LHCN-M2 (cell line): ENCODE results near the gene POLR1A. TPM values are rescaled to one million over a fixed set of nuclear protein-coding genes. Genes with fewer than 3 reads are reported as not detected.

Source experiments
- DNase-seq: peaks from one replicate; pipeline ENCODE4 v3.0.0-alpha.2; 2012; ENCODE audit warnings: low read depth
- total RNA-seq: library from RNA; depleted of rRNA; stranded (reverse); fragments of >200 nt; gene quantifications from 2 replicates; pipeline ENCODE4 v1.2.3, GENCODE V29; 2014

POLR1A gene
- total RNA-seq, 1 experiment from 2014 or later = 26.7 TPM

DNA sequence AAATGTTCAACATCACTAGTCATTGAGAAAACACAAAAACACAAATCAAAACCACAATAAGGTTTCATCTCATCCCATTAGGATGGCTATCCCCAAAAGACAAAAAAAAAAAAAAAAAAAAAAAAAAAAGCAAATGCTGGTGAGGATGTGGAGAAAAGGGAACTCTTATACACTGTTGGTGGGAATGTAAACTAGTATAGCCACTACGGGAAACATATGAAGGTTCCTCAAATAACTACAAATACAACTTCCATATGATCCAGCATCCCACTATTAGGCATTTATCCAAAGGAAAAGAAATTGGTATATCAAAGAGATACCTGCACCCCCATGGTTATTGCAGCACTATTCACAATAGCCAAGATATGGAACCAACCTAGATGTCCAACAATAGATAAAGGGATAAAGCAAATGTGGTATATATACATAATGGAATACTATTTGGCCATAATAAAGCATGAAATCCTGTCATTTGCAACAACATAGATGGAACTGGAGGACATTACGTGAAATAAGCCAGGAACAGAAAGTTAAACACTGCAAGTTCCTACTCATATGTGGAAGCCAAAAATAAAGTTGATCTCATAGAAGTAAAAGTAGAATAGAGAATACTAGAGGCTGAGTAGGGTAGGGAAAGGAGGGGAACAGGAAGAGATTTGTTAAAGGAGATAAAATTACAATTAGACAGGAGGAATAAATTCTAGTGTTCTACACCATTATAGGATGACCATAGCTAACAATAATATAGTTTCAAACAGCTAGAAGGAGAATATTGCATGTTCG lies 8.4 kb downstream of the POLR1A start:
- DNase-seq = no peak

DNA sequence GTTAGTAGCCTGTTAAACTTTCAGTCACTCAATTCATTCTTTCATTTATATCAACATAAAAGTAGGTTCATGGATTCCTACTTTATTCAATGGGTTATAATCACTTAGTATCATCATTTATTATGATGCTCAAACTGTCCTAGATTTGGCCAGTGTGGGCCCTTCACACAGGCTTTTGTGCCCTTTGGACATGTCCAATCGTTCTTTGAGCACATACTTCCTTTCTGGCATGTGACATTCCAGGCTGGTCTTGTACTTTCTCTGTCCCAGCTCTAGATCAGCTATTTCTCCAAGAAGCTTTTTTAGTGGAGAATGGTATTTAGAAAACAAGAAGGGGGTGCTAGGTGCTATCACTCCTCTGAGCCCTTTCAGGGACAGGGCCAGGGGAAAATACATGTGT lies 11.5 kb downstream of the POLR1A start:
- DNase-seq = no peak

DNA sequence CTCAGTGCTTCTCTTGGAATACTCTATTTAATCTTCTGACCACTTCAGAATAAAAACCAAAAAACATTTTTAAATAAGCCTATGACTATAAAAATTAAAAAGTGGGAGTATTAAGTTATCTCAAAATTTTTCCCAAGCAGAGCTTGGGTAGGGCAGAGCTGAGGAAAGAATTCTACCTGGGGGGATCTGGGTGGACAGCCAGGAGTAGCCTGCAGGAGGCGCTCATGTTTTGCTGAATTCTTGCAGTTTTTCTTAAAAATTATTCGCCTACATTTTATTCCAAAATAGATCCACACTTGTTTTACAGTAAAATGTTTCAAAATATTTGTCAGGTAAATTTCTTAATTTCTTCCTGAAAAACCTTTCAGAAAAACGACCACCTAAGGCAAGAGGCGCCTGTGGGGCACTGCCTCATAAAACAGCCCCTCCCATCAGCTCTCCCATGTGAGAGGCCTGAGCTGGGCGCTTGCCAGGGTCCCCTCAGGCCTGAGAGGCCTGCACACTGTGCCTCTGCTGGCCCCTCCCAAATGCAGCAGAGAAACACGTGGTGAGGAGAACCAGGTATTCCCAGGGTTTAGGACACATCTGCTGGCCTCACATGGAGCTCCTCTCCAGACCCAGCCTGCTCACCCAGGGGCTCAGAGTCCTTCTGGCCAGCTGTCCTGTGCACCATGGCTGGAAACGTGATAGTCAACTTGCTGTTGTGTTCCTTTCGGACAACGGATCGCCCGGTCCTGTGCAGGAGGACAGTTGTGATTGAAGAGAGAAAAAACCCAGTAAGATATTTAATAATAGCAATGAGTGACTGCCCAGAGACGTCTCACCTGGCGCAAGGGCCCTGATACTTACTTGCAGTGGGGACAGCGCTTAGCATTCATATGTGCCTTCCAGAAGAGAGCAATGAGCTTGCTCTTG lies 17.5 kb downstream of the POLR1A start:
- no peak for DNase-seq

DNA sequence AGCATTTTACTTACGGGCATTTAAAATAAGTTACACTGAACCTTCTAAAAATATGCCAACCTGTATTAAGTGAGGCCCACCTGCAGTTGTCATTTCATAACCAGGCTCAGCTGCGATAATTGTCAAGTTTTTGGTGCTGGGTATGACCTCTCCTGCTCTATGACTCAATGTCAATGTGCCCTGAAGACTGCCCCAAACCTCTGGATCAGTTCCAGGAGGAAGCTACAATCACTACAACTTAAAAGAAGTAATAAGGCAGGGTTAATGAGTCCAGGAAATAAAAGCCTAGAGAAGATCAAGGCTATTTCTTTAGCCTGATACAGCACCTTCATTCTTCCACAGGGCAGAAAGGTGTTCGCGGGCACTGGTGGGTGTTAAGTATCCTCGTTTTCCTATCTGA lies 22.9 kb downstream of the POLR1A start:
- no peak for DNase-seq

DNA sequence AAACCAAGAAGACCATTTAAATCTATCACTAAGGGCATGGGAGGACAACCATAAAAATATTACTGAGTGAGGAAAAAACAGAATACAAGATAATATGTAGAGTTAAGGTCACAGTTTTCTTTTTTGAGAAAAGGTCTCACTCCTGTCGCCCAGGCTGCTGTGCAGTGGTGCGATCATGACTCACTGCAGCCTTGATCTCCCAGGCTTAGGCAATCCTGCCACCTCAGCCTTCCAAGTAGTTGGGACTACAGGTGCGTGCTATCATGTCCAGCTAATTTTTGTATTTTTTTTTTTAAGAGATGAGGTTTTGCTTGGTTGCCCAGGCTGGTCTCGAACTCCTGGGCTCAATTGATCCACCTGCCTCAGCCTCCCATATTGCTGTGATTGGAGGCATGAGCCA lies 24.0 kb downstream of the POLR1A start:
- DNase-seq = no peak

DNA sequence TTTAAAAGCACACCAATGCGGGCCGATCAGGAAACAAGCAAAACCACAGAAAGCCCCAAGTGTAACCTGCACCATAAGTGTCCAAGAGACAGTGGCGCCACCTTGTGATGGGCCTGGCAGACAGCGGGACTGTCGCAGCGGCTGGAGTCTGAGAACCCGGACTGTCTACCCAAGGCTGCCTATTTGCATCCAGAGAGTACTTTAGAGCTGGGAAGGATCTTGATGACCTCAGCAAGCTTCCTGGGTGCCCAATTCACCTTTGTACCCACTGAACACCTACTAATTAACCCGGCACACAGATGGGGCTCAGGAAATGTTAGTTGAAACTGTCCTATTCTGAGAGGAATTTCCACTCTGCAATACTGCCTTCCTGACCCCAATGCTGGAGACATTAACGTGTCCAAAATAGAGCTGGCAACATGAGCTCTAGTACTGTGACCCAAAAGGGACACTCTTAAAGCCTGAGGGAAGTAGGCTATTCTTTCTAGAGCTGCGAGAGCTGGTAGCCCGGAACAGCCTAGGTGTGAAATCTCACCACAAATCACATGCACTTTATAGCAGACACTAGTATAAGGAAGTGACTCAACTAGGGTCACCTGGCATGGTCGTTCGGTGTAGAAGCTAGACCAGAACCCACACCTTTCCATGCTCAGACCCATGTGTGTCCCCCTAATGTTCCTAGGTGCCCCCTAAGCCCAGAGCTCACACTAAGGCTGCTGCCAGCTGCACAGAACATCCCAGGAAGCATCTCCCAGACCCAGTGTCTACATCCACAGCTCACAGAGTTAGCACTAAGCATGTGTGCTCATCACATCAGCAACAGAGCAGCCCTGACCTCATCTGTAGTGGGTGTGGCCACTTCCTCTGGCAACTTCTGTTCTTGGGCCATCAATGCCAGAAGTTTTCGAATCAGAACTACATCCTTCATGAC lies 25.4 kb downstream of the POLR1A start:
- DNase-seq = peak; percentile 59

DNA sequence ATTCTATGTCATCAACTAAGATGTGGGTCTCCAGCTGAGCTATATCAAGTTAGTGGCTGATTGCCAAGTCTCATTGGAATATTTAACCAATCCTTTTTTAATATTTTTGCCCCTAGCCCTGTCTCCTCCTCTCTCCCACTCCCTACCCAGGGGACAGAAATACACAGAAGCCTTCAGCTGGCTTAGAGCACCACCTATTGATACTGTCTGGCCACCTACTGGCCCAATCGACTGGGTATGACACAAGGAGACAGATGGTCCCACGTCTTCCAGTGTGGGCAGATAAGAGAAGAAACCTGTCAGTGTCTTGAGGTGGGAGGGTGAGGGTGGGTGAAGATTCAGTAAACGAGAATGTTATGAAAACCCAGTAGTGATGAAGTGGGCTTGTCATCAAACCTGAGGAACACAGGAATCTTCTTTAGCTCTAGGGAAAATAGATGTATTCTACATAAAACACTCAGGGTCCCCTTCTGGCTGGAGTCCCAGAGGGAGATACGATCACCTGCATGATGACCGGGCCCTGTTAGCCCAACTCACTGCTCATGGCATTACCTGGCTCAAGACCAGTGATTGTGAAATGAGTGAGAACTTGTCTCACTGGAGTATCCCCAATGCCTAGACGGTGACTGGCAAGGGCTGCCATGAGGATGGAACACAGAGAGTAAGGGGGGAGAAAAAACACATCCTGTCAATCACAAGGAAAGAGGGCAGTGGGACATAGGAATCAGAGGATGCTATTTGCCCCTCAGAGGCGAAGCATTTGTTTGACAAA lies 26.7 kb downstream of the POLR1A start:
- DNase-seq = peak; percentile 54

DNA sequence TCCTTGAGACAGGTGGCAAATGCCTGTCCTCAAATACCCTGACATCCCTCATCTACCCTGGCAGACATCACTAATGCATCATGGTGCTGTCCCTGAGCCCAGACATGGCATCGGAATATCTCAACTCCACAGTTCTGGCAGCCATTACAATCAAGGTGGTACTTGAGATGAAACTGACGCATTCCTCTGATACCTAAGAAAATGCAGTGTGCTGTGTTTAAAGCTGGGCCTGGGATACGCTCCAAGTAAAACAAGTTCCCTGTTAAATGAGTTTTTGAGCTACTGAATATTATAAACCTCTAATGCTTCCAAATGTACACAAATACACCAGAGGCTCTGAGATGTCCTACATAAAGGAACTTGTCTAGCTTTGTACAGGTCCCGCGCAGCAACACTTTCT lies 29.8 kb downstream of the POLR1A start:
- DNase-seq = no peak

DNA sequence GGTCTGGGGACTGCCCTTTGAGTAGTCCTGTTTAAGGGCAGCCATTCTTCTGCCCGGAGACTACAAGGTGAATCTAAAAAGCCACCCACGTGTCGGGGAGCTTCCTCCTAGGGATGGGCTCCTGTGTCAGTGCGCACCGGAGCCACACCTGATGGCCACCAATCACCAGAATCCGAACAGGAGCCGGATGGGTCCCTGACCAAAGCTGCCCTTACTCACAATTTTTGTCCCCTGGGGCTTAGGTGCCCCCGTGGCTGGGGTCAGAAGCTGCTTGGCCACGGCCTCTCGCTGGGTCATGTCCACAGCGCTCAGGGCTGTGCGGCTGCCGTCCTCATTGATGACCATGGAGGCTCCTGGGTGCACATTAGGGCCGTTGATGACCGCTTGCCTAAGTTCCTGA lies 30.9 kb downstream of the POLR1A start:
- DNase-seq = no peak

DNA sequence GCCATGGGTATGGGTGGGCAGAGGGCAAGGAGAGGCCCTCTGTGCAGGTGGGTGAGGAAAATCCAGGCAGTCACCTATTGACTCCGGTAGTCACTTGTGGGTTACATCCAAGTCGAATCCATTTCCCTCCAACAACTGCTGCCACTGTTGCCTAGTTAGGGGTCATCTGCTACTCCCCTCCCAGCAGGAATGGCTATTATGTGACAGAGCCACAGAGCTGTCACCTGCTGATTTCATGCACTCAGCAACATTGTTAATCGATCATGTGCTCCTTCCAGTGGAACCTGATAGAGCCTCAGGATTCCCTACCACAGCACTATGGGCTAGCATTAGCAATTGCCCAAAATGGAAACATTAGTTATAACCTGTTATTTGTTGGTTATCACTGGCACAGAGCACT lies 31.4 kb downstream of the POLR1A start:
- no peak for DNase-seq

DNA sequence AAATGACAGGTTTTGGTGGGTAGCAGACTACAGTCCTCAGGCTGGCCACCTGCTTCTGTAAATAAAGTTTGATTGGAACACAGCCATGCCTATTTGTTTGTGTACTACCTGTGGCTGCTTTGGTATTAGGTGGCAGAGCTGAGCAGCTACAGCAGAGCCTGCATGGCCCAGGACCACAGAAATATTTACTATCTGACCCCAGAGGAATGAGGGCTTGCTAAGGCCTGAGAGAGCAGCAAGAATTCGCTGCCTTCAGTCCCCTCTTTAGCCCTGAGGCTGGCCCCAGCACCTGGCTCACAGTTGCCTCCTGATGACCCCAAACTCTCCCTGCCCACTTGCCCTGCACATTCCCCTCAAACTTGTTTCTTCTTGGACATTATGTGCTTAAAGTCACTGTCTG lies 32.5 kb downstream of the POLR1A start:
- no peak for DNase-seq

DNA sequence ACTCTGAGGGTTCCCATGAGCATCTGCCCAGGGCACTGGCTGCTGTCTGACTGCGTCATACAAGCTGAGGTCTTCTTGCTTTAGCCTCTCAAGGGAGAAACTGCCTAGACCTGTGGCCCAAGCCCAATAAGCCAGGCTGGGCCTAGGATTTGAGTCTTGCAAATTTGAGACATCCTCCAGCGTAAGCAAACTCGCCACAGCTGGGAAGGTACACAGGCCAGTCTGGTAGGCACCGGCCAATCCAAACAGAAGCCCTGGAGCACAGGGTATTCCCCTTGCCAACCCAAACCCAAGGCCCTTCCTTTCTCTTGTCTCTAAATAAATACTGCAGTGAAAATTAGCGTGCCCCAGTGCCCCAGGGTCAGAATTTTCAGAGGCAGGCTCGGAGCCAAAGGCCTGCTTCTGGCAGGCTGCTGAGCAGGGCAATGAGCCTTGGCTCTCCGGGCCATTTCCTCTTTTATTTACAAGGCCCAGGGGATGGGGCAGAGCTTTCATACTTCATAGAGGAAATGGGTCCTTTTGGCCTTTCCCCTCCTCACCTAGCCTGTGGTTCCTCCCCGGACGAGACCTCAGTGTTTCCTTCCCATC lies 33.3 kb downstream of the POLR1A start:
- peak; percentile 12 for DNase-seq

DNA sequence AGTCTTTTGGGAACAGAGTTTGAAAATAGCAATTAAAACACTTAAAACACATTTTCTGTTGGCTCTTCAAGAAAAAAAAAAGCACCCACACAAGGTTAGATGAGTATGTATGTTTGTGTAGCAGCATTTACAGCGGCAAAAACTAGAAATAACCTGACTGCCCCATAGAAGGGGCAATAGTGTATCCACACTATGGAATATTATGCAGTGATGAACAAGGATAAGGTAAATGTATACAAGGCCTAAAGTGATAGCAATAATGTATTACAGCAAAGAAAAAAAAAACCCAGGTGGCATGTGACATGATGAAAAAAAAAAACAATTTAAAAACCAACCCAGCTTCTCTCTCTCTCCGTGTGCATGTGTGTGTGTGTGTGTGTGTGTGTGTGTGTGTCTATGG lies 34.8 kb downstream of the POLR1A start:
- no peak for DNase-seq

DNA sequence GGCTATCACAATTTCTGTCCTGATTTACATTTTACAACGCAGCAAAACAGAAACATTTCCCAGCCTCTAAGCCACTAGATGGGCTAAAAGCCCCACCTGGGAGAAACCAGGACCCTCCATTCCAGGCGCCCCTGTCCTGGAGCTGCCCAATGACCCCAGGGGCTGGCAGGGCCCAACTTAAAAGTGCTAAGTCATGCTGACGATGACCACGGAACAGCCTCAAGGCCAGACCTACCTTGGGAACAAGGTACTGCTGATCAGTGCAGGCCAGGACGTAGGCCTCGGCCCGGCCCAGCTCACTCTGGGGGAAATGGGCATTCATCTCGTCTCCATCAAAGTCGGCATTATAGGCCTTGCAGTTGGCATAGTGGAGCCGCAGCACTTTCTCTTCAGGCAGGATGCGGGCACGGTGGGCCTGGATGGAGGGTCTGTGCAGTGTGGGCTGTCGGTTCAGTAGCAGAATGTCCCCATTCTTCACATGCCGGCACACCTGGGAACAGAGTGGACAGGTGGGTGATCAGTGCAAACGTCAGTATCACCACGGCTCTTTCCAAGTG lies 35.8 kb downstream of the POLR1A start:
- DNase-seq = no peak

DNA sequence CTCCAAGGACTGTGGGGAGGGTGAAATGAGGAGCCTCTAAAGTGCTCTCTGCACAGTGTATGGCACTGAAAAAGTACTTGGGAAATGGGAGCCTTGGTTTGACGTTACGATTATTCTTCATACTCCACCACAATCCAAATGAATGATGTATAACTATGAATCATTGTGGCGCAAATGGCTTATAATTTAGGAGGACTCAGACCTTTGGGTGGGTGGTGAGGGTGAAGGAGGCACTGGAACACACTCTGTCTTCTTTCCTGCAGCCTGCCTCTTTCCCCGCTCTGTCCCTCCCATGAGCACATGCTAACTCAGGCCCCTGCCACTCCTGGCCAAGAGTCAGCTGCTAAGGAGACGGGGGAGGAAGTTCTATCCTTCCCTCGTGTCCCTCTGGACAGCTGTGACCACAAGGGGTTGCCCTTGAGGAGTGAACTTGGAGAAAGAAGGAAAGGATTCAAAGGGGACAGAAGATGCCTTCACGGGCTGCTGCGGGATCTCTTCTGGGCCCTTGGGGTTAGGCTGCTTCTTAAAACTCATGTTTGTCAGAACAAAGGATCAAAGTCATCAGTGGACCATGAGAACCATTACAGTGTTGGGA lies 36.5 kb downstream of the POLR1A start:
- peak; percentile 95 for DNase-seq

DNA sequence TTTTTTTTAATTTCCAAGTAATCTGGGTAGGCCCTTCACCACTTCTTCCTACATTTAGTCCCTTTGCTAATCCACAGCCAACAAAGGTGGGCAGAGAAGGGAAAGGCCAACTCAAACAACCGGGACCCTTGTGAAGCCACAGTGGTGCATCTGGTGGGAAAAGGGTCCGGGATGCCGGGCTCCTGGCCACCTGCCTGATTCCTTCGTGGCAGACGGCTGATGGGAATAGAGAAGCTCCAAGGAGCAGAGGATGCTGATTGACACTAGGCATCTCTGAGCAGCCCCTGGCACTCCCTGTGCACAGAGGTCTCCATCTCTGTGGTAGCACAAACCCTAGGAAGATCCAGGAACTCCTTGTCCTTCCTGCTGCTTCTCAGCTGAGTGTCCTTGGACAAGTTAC lies 37.0 kb downstream of the POLR1A start:
- DNase-seq = no peak

DNA sequence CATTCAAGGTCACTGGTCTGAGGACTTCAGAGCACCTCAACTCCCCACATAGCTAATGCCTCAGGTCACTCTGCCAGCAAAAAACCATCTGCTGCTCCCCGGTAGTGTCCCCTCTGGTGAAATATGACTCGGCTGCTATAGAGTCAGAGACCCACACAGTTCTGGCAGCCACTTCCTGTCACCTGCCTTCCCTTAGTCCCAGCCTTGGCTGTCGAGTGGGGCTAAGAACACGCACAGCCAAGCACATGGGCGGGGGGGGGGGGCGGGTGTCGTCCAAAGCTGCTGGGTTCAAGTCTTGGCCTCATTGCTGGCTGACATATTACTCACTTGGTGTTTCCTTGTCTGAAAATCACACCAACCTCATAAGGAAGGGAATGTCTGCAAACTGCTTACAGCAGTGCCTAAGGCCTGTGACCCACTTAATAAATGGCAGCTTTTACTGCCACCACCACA lies 37.5 kb downstream of the POLR1A start:
- DNase-seq = peak; percentile 82

DNA sequence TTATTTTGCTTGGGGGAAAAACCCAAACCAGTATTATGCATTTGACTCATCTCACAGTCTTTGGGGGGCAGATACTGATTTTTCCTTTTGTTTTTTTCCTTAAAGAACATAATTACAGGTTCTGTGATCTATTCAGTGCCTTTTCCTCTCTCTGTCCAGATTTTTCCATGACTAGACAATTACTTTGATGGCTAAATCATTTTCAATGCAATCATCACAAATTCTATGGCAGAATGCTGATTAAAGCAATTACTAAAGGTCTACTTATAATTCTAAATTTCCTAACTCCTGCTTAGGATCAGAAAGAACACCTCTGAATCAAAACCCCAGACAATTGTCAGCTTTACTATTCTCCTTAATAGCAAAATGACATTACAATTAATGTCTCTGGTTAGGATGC lies 38.8 kb downstream of the POLR1A start:
- no peak for DNase-seq

DNA sequence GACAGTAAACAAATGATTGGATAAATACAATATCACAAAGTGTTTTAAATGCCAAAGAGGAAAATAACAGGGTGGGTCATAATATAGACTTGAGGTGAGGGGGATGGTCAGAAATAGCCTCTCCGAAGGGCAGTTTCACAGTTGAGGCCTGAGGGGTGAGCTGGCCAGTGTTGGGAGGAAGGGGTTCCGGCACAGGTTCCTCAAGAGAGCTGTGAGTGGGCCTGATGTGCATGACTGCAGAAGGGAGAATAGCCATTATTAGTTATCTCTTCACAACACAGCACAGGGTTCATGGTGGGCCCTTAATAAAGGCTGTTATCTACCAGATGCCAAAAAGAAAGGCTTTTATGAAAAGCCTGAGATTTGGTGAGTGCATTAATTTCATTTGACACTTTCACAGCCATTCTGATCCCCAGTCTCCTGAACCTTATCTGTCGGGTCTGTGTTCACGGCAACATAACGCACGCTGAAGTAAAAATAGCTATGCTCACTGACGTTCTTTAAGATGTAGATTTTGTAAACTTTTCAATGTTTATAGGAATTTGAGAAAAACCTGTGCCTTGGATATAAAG lies 39.6 kb downstream of the POLR1A start:
- DNase-seq = no peak
